GM19455 (cell line): ENCODE measurements around the gene GNA15.

Source experiments
- ATAC-seq: cut with Tn5 transposase; IDR thresholded peaks from one replicate; pipeline ENCODE4 v1.9.1; 2021; ENCODE audit not compliant: unreplicated experiment

The GNA15 gene

GRCh38 chr19:3119693-3120380 lies 16.0 kb upstream of the GNA15 start:
- ATAC-seq, result no peak

GRCh38 chr19:3120611-3121276 lies 15.1 kb upstream of the GNA15 start:
- no peak for ATAC-seq

- no peak for ATAC-seq
Observed at GRCh38 chr19:3121396-3121795, 14.4 kb upstream of the GNA15 start.

GRCh38 chr19:3121821-3122511 lies 13.9 kb upstream of the GNA15 start:
- ATAC-seq, result no peak

- no peak for ATAC-seq
Observed at GRCh38 chr19:3122512-3122870, 13.3 kb upstream of the GNA15 start.

- ATAC-seq, result no peak
Observed at GRCh38 chr19:3123088-3123721, 12.6 kb upstream of the GNA15 start.

- no peak for ATAC-seq
Observed at GRCh38 chr19:3123956-3124355, 11.9 kb upstream of the GNA15 start.

- ATAC-seq, result no peak
Observed at GRCh38 chr19:3124630-3125029, 11.2 kb upstream of the GNA15 start.

GRCh38 chr19:3125900-3126524 lies 9.8 kb upstream of the GNA15 start:
- no peak for ATAC-seq

- no peak for ATAC-seq
Observed at GRCh38 chr19:3129112-3129511, 6.7 kb upstream of the GNA15 start.

- no peak for ATAC-seq
Observed at GRCh38 chr19:3131168-3131567, 4.7 kb upstream of the GNA15 start.

GRCh38 chr19:3132971-3133792 lies 2.7 kb upstream of the GNA15 start:
- ATAC-seq, result no peak

GRCh38 chr19:3133793-3134116 lies 2.1 kb upstream of the GNA15 start:
- no peak for ATAC-seq

- no peak for ATAC-seq
Observed at GRCh38 chr19:3136684-3137055, 837 bp downstream of the GNA15 start.

- no peak for ATAC-seq
Observed at GRCh38 chr19:3137119-3137518, 1.3 kb downstream of the GNA15 start.

GRCh38 chr19:3138268-3138667 lies 2.4 kb downstream of the GNA15 start:
- ATAC-seq, result no peak

GRCh38 chr19:3140667-3141038 lies 4.8 kb downstream of the GNA15 start:
- ATAC-seq, result no peak

GRCh38 chr19:3142292-3142670 lies 6.4 kb downstream of the GNA15 start:
- ATAC-seq, result no peak

- no peak for ATAC-seq
Observed at GRCh38 chr19:3142781-3143337, 7.0 kb downstream of the GNA15 start.

- no peak for ATAC-seq
Observed at GRCh38 chr19:3145909-3146676, 10.3 kb downstream of the GNA15 start.
